ENCODE data around the gene P4HA2. TPM values are rescaled to one million over a fixed set of nuclear protein-coding genes. Genes with fewer than 3 reads are reported as not detected.

The P4HA2 gene
- total RNA-seq, 4 donors from 2014 or later, result 28.8 to 44.7 (median 30.8) TPM

- no peak overlapping the region for H3K4me3 ChIP-seq
- 43% methylated on average over 1 of the region's 1 CpG for WGBS
- intact Hi-C loops (cut with DNase I), result loop anchor here (5.0 kb wide), 1 partner anchor 33 kb away; no protein-coding TSS in a partner anchor
Observed at GRCh38 chr5:132270335-132270665, 42.6 kb upstream of the P4HA2 start.

GRCh38 chr5:132269635-132270334, 42.1 kb upstream of the P4HA2 start:
- Histone ChIP-seq H3K36me3 (peaks cover 0 to 74% (median 47%) of the 10 kb centered on the region in 4 donors), H3K27ac (replicated peaks in 1 of 4) (peak overlapping the region; percentile 99 to 100 (median 99)), H3K4me3 (no peak overlapping the region), H3K4me1 (peaks cover 24 to 77% (median 69%) of the 10 kb centered on the region in 4 donors), H3K27me3 (no peaks in the 10 kb centered on the region), H3K9me3 (no peaks in the 10 kb centered on the region)
- DNase-seq (ENCODE audit: extremely low spot score), result peak; percentile 68
- intact Hi-C loops (cut with DNase I), result loop anchor here (5.0 kb wide), 1 partner anchor 32 kb away; no protein-coding TSS in a partner anchor
- no peak for TF ChIP-seq POLR2AphosphoS5 (IDR thresholded peaks at IDR 0.05)
- no peak for TF ChIP-seq POLR2A (IDR thresholded peaks at IDR 0.05; ENCODE audit: low read depth)
- TF ChIP-seq, protein P1, sequence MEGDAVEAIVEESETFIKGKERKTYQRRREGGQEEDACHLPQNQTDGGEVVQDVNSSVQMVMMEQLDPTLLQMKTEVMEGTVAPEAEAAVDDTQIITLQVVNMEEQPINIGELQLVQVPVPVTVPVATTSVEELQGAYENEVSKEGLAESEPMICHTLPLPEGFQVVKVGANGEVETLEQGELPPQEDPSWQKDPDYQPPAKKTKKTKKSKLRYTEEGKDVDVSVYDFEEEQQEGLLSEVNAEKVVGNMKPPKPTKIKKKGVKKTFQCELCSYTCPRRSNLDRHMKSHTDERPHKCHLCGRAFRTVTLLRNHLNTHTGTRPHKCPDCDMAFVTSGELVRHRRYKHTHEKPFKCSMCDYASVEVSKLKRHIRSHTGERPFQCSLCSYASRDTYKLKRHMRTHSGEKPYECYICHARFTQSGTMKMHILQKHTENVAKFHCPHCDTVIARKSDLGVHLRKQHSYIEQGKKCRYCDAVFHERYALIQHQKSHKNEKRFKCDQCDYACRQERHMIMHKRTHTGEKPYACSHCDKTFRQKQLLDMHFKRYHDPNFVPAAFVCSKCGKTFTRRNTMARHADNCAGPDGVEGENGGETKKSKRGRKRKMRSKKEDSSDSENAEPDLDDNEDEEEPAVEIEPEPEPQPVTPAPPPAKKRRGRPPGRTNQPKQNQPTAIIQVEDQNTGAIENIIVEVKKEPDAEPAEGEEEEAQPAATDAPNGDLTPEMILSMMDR (IDR thresholded peaks at IDR 0.05), result no peak
- TF ChIP-seq EP300 (IDR thresholded peaks at IDR 0.05), result no peak
- WGBS, result 56% methylated on average over 2 of the region's 3 CpGs

More at GRCh38 chr5:132270335-132270665, 42.6 kb upstream of the P4HA2 start:
- DNase-seq (ENCODE audit: extremely low spot score), result peak; percentile 91
- peaks cover 19 to 72% (median 64%) of the 10 kb centered on the region in 4 donors for H3K4me1 ChIP-seq
- no peaks in the 10 kb centered on the region for H3K27me3 ChIP-seq
- peak overlapping the region; percentile 1 to 100 (median 99) for H3K27ac ChIP-seq (replicated peaks in 1 of 4)
- TF ChIP-seq, protein P1 (IDR thresholded peaks at IDR 0.05), result no peak
- no peak for TF ChIP-seq EP300 (IDR thresholded peaks at IDR 0.05)
- TF ChIP-seq POLR2A (IDR thresholded peaks at IDR 0.05; ENCODE audit: low read depth), result no peak
- no peak for TF ChIP-seq POLR2AphosphoS5 (IDR thresholded peaks at IDR 0.05)
- H3K36me3 ChIP-seq, result peaks cover 0 to 74% (median 47%) of the 10 kb centered on the region in 4 donors
- H3K9me3 ChIP-seq, result no peaks in the 10 kb centered on the region

DNA sequence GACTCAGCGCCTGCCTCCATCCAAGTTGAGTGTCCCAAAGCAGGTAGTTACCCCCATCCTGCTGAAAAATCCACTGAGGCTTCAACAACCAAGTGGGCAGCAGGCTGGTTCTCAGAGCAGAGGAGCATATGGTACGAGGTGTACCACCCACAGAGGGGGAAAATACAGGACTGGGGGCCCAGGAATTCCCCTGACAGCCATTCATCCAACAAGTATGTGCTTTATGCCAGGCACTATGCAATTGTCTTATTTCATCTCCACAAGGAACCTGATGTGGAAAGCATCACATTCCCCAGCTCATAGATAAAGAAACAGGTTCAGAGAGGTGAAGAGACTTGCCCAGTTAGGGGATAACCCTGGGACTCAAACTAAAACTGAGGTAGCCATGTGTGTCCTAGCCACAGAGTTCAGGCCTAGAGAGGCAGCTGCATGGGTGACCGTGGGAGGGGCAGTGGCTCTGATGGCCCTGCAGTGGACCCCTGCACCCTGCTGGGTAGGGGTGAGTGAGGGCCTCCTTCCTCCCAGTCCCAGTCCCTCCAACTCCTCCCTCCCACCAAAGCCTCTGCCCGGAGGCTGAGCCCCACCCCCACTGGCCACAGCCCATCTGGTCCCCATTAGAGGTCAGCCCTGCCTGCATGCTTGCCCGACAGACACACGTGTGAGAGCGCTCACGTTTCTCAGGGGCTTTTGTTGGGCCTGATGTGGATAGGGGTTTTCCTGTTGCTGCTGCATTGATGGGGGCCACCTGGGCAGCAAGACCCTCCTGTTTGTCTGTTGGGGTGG, 41.3 kb upstream of the P4HA2 start:
- DNase-seq (ENCODE audit: extremely low spot score), result peak; percentile 86
- TF ChIP-seq, protein P1 (IDR thresholded peaks at IDR 0.05), result no peak
- TF ChIP-seq EP300 (IDR thresholded peaks at IDR 0.05) (no peak), POLR2AphosphoS5 (IDR thresholded peaks at IDR 0.05) (no peak), POLR2A (IDR thresholded peaks at IDR 0.05; ENCODE audit: low read depth) (no peak)
- 25% methylated on average over 5 of the region's 8 CpGs for WGBS
- intact Hi-C loops (cut with DNase I), result no loop called here
- Histone ChIP-seq H3K4me1 (peaks cover 33 to 86% (median 77%) of the 10 kb centered on the region in 4 donors), H3K27ac (replicated peaks in 1 of 4) (peak overlapping the region; percentile 99 to 100 (median 99)), H3K9me3 (no peaks in the 10 kb centered on the region), H3K4me3 (no peak overlapping the region), H3K27me3 (no peaks in the 10 kb centered on the region), H3K36me3 (peaks cover 0 to 71% (median 47%) of the 10 kb centered on the region in 4 donors)

- whole genome bisulfite sequencing, result 59% methylated on average over 6 of the region's 6 CpGs
- Histone ChIP-seq H3K36me3 (peaks cover 0 to 68% (median 44%) of the 10 kb centered on the region in 4 donors), H3K27ac (replicated peaks in 1 of 4) (peak overlapping the region; percentile 99 to 100 (median 99)), H3K9me3 (no peaks in the 10 kb centered on the region), H3K27me3 (no peaks in the 10 kb centered on the region), H3K4me3 (no peak overlapping the region), H3K4me1 (peaks cover 41 to 93% (median 85%) of the 10 kb centered on the region in 4 donors)
- intact Hi-C loops (cut with DNase I), result no loop called here
- TF ChIP-seq POLR2A (IDR thresholded peaks at IDR 0.05; ENCODE audit: low read depth) (no peak), POLR2AphosphoS5 (IDR thresholded peaks at IDR 0.05) (peak in 1 of 2 donors; percentile 14)
- DNase-seq (ENCODE audit: extremely low spot score), result peak; percentile 87
Observed at GRCh38 chr5:132267931-132268768, 40.5 kb upstream of the P4HA2 start.
